CD14-positive monocyte (primary cell): ENCODE measurements around the gene SMTN. TPM values are rescaled to one million over a fixed set of nuclear protein-coding genes. Genes with fewer than 3 reads are reported as not detected.
"Not testable (repeated sequence)": the region's sequence is repeated elsewhere in the genome, so short reads cannot be mapped to it uniquely, and the experiment has no call there.

ENCODE experiments used
- DNase-seq, 3 donors: peaks; one replicate each; pipeline ENCODE4 v3.0.0-alpha.2; 2011 to 2022
- H2AFZ ChIP-seq: 2 replicates; pipeline ENCODE4 v1.6.0; 2012; ENCODE audit warnings: mild to moderate bottlenecking, low read depth, low read length, inconsistent platforms; ENCODE audit not compliant: insufficient read depth, poor library complexity, severe bottlenecking
- H3K27ac ChIP-seq, 2 donors: 1 replicate in 1 of 2; 2 replicates in 1 of 2; pipeline ENCODE4 v1.5.1; 2012 to 2013; ENCODE audit warnings: low read length in 2 of 2, control low read depth in 1 of 2, inconsistent platforms in 1 of 2, low read depth in 1 of 2, mild to moderate bottlenecking in 1 of 2
- H3K27me3 ChIP-seq, 2 donors: one replicate each; pipeline versions ENCODE4 v1.6.0 to v1.6.1; 2011 to 2013; ENCODE audit warnings: low read length in 2 of 2; ENCODE audit not compliant: control insufficient read depth in 2 of 2, insufficient read depth in 2 of 2
- H3K36me3 ChIP-seq, 2 donors: replicated peaks in 1 of 2; 1 replicate in 1 of 2; 2 replicates in 1 of 2; pipeline versions ENCODE4 v1.5.1 to v1.6.1; 2012 to 2013; ENCODE audit warnings: low read length in 2 of 2, control low read depth in 1 of 2, inconsistent platforms in 1 of 2, mild to moderate bottlenecking in 1 of 2; ENCODE audit not compliant: insufficient read depth in 2 of 2, control insufficient read depth in 1 of 2
- H3K4me1 ChIP-seq, 2 donors: 1 replicate in 1 of 2; 2 replicates in 1 of 2; pipeline versions ENCODE4 v1.5.1 to v1.6.1; 2012 to 2013; ENCODE audit warnings: low read length in 2 of 2, control low read depth in 1 of 2, inconsistent platforms in 1 of 2, mild to moderate bottlenecking in 1 of 2, moderate library complexity in 1 of 2; ENCODE audit not compliant: insufficient read depth in 2 of 2, control insufficient read depth in 1 of 2
- H3K4me2 ChIP-seq: replicated peaks from 2 replicates; pipeline ENCODE3; 2012; ENCODE audit warnings: low read length, moderate library complexity, mild to moderate bottlenecking; ENCODE audit not compliant: poor library complexity, severe bottlenecking; ENCODE audit errors: extremely low read depth
- H3K4me3 ChIP-seq, 3 experiments: fragments of 200-600 bp in 1 of 3; sonication (generic) in 1 of 3; replicated peaks in 1 of 3; 1 replicate in 2 of 3; 2 replicates in 1 of 3; pipeline ENCODE4 v1.5.1; 2011 to 2013; ENCODE audit warnings: low read length in 3 of 3, mild to moderate bottlenecking in 3 of 3, control low read depth in 2 of 3, low read depth in 2 of 3, inconsistent platforms in 1 of 3, moderate library complexity in 1 of 3
- H3K79me2 ChIP-seq: 2 replicates; pipeline ENCODE4 v1.6.0; 2012; ENCODE audit warnings: mild to moderate bottlenecking, control low read depth, inconsistent platforms, low read length, moderate library complexity; ENCODE audit not compliant: insufficient read depth
- H3K9ac ChIP-seq: 2 replicates; pipeline ENCODE4 v1.6.0; 2017; ENCODE audit warnings: low read length, mild to moderate bottlenecking; ENCODE audit not compliant: insufficient read depth, poor library complexity, severe bottlenecking
- H3K9me3 ChIP-seq, 2 donors: replicated peaks in 1 of 2; 1 replicate in 1 of 2; 2 replicates in 1 of 2; pipeline versions ENCODE4 v1.5.1 to v1.6.1; 2012 to 2013; ENCODE audit warnings: low read length in 2 of 2, control low read depth in 1 of 2; ENCODE audit not compliant: control insufficient read depth in 1 of 2, insufficient read depth in 1 of 2
- H4K20me1 ChIP-seq: 2 replicates; pipeline ENCODE4 v1.6.0; 2012; ENCODE audit warnings: mild to moderate bottlenecking, low read length, control low read depth, moderate library complexity; ENCODE audit not compliant: insufficient read depth
- H3K27ac Mint-ChIP-seq, 7 donors: one replicate each; pipeline ENCODE4 v1.8.0; 2020; ENCODE audit warnings: mild to moderate bottlenecking in 7 of 7, mixed read lengths in 7 of 7, moderate library complexity in 6 of 7, inconsistent platforms in 2 of 7
- H3K27me3 Mint-ChIP-seq, 3 donors: one replicate each; pipeline ENCODE4 v1.8.0; 2021 to 2022; ENCODE audit warnings: low read depth in 3 of 3, mild to moderate bottlenecking in 3 of 3, mixed read lengths in 3 of 3, moderate library complexity in 3 of 3, inconsistent platforms in 1 of 3
- H3K36me3 Mint-ChIP-seq, 2 donors: one replicate each; pipeline ENCODE4 v1.8.0; 2020; ENCODE audit warnings: mixed read lengths in 2 of 2, inconsistent platforms in 1 of 2, mild to moderate bottlenecking in 1 of 2
- H3K4me1 Mint-ChIP-seq: one replicate; pipeline ENCODE4 v1.8.0; 2020; ENCODE audit warnings: mild to moderate bottlenecking, mixed read lengths
- H3K4me3 Mint-ChIP-seq, 2 donors: one replicate each; pipeline ENCODE4 v1.8.0; 2020; ENCODE audit warnings: mild to moderate bottlenecking in 2 of 2, mixed read lengths in 2 of 2, moderate library complexity in 1 of 2
- H3K9me3 Mint-ChIP-seq, 7 donors: one replicate each; pipeline ENCODE4 v1.8.0; 2020 to 2022; ENCODE audit warnings: mixed read lengths in 7 of 7, mild to moderate bottlenecking in 6 of 7, moderate library complexity in 6 of 7, inconsistent platforms in 2 of 7
- WGBS: methylation state at CpG from one replicate; pipeline ENCODE4 v1.1.5; 2013; ENCODE audit warnings: missing lambda C conversion rate; ENCODE audit not compliant: insufficient coverage; 5-methylcytosine and 5-hydroxymethylcytosine counted together
- intact Hi-C, 2 donors: fragments of 100-400 bp; cut with micrococcal nuclease; formaldehyde crosslinking; loops; one replicate each; pipeline versions ENCODE4 v1.15.0 to v1.15.1; 2023
- polyA plus RNA-seq, 3 donors: library from polyadenylated mRNA; depleted of rRNA in 1 of 3; unstranded in 2 of 3; stranded (reverse) in 1 of 3; fragments of 300-500 nt in 2 of 3; fragments of >200 nt in 1 of 3; fragmentation: Illumina TruSeq in 2 of 3; gene quantifications; 1 replicate in 2 of 3; 2 replicates in 1 of 3; pipeline ENCODE4 v1.2.3, GENCODE V29; 2012 to 2021
- TF ChIP-seq, protein P1 (sequence below): fragments of 200-600 bp; IDR thresholded peaks from one replicate; pipeline ENCODE4 v1.8.0; 2022; ENCODE audit warnings: antibody characterized with exemption, mild to moderate bottlenecking

Gene SMTN
- polyA plus RNA-seq, 3 donors, result 0.87 to 13.3 (median 0.88) TPM

GRCh38 chr22:31056986-31057599 is 24.0 kb upstream of the SMTN start:
- TF ChIP-seq, protein P1, sequence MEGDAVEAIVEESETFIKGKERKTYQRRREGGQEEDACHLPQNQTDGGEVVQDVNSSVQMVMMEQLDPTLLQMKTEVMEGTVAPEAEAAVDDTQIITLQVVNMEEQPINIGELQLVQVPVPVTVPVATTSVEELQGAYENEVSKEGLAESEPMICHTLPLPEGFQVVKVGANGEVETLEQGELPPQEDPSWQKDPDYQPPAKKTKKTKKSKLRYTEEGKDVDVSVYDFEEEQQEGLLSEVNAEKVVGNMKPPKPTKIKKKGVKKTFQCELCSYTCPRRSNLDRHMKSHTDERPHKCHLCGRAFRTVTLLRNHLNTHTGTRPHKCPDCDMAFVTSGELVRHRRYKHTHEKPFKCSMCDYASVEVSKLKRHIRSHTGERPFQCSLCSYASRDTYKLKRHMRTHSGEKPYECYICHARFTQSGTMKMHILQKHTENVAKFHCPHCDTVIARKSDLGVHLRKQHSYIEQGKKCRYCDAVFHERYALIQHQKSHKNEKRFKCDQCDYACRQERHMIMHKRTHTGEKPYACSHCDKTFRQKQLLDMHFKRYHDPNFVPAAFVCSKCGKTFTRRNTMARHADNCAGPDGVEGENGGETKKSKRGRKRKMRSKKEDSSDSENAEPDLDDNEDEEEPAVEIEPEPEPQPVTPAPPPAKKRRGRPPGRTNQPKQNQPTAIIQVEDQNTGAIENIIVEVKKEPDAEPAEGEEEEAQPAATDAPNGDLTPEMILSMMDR, result no peak
- Histone ChIP-seq H3K79me2 (no peaks in the 10 kb centered on the region), H3K4me2 (no peak overlapping the region), H3K27ac (no peak overlapping the region), H4K20me1 (no peaks in the 10 kb centered on the region), H3K36me3 (no peaks in the 10 kb centered on the region), H3K9ac (no peak overlapping the region), H2AFZ (no peak overlapping the region), H3K4me1 (no peaks in the 10 kb centered on the region), H3K27me3 (no peaks in the 10 kb centered on the region), H3K4me3 (no peak overlapping the region), H3K9me3 (no peaks in the 10 kb centered on the region)
- H3K4me1 Mint-ChIP-seq, result peaks cover 8% of the 10 kb centered on the region
- no peaks in the 10 kb centered on the region for H3K36me3 Mint-ChIP-seq
- no peak overlapping the region for H3K4me3 Mint-ChIP-seq
- intact Hi-C loops, result no loop called here
- 100% methylated on average over 2 of the region's 5 CpGs for WGBS
- H3K27ac Mint-ChIP-seq, result no peak overlapping the region
- DNase-seq, result no peak
- peaks cover 0 to 6% (median 0%) of the 10 kb centered on the region in 3 donors for H3K27me3 Mint-ChIP-seq
- peaks cover 0 to 2% (median 0%) of the 10 kb centered on the region in 7 donors for H3K9me3 Mint-ChIP-seq

DNA sequence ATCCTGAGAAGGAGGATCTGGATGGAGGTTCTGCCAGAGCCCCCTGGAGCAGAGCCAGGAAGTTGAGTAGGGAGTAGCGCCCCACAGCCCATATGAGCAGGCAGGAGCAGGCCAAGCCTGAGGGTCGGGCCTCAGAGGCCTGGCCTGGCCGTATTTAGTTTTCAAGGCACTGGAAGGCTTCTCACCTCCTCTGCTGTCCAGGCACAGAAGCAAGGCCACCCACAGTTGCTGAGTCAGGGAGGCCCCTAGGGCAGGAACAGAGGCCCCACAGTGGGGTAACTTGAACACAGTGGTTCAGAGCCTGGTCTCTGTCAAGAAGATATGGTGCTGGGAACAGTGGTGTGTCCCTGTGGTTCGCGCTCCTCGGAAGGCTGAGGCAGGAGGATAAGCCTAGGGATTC is 21.5 kb upstream of the SMTN start:
- H3K36me3 ChIP-seq, H3K4me1 ChIP-seq, DNase-seq, H3K27me3 Mint-ChIP-seq, H3K36me3 Mint-ChIP-seq, H3K4me2 ChIP-seq, H3K9me3 Mint-ChIP-seq, H3K79me2 ChIP-seq, H3K4me1 Mint-ChIP-seq, H3K9me3 ChIP-seq, H3K4me3 Mint-ChIP-seq, H3K4me3 ChIP-seq, H3K27ac Mint-ChIP-seq, H2AFZ ChIP-seq, H3K27ac ChIP-seq, H3K27me3 ChIP-seq, H4K20me1 ChIP-seq, intact Hi-C loops, H3K9ac ChIP-seq: not testable (repeated sequence)
- 90% methylated on average over 4 of the region's 6 CpGs for WGBS
